ENCODE results near the gene EXD3.
"Not testable (repeated sequence)": the region's sequence is repeated elsewhere in the genome, so short reads cannot be mapped to it uniquely, and the experiment has no call there.

Gene EXD3

DNA sequence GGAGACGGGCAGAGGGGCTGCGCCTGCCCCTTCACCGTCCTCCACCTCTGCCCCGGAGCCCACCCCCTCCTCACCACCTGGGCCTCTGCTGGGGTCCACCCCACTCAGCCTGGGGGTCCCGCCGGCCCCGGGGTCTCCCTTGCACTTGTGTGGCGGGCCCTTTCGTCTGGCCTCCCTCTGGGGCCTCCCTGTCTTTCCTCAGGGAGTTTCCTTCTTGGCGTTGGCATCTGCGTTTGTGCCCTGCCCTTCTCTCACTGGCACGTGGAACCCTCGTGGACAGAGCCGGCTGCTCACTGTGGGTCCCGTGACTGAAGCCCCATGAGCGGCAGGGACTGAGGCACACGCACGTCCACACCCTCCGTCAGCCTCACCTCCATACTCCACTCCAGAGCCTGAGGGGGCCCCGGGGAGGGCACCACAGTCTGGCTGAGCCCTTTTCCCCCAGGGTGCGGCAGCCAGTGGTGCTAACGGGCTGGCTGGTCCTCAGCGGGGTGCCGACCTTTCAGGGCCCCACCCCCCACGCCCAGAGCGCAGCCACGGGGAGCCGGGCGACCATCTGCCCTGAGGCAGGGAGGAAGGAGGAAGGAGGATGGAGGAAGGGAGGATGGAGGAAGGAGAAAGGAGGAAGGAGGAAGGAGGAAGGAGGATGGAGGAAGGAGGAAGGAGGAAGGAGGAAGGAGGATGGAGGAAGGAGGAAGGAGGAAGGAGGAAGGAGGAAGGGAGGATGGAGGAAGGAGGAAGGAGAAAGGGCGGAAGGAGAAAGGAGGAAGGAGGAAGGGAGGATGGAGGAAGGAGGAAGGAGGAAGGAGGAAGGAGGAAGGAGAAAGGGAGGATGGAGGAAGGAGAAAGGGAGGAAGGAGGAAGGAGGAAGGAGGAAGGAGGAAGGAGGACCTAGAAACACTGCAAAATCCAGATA, 67.9 kb downstream of the EXD3 start:
- no peak for DNase-seq

DNA sequence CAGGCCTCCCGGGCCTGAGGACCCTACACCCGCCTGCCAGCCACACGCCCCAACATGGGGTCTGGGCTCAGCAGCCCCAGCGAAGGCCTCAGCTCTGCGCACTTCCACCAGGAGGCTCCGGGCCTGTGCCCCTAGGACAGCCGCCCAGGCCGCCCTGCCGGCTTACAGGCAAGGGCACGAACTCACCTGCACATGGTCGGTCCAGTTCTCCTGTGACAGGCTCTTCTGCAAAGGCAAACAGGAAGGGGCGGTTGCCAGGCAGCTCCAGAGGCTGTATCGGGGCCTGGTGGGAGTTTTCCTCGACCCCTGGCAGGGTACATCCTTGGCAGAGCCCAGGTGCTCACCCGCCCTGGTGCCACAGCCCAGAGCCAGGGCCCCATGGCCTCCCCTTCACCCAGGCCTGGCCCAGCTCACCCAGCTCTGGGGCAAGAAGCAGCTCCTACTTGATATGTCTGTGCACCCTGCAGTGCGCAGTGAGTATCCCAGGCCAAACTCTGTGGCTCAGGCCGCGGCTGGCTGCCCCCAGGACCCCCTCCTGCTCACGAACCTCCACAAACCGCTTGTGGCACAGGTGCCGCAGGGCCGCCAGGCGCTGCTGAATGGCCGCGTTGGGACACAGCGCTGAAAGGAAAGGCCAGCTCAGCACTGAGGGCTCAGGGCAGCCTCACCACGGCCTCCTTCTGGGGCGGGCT, 68.7 kb downstream of the EXD3 start:
- DNase-seq: no peak

DNA sequence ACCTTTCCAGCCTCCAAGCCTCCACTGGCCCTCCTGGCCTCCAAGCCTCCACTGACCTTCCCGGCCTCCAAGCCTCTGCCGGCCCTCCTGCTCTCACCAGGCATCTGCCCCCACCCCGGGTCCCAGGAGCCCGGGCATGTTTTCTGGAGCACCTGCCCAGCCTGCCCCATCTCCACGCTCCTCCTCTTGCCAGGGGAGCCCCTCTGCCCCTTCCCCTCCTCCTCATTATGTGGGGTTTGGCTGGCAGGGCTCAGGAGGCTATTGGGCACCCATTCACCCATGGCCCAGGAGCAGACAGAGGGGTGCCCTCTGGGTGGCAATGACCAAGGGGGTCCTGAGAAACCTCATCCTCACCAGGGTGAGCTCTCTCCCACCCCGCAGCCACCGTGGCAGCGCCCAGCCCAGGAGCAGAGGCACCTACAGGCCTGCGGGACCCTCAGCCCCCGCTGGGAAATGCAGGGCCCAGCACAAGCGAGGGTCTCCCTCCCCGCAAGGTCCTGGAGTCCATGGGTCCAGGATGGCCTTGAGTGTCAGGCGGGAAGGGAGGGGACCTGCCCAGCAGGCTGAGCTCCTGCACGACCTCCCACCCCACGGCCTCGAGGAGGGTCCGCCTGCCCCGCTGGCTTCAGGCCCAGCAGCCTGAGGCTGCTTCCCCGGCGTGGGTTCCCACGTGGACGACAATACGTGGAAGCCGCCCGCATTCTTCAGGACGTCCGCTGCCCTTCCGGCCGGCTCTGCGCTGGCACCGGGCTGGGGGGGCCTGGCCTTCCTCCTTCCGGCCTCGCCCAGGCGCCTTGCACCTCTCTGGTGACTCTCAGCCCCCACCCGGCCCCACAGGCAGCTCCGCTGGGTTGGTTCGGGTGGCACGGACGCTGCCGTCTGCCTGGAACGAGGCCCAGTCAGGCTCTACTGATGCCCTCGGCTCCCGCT, 69.5 kb downstream of the EXD3 start:
- DNase-seq: no peak

DNA sequence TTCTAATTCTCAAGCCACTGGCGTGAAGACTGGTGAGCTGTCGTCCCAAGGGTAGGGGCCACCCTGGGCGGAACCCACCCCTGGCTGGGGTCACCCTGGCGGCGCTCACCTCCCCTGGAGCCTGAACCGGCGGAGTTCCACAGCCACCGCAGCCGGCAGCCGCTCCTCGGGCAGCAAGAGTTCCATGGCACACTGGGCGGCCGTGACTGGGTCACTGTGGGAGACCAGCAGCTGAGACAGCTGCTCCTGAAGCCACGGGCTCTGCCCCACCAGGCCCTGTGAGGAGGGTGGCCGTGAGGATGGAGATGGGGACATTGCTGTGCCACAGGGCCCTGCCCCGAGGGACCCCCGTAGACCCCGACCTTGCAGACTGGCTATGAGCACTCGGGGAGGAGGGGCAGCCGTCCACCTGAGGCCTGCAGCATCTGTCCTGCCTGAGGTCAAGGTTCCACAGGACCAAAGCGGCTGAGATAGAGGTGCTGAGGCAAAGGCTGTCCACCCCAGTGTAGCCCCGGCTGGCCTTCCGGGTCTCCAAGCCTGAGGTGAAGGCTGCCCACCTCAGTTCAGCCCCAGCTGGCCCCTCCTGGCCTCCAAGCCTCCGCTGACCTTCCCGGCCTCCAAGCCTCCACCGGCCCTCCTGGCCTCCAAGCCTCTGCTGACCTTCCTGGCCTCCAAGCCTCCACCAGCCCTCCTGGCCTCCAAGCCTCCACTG, 70.3 kb downstream of the EXD3 start:
- no peak for DNase-seq

DNA sequence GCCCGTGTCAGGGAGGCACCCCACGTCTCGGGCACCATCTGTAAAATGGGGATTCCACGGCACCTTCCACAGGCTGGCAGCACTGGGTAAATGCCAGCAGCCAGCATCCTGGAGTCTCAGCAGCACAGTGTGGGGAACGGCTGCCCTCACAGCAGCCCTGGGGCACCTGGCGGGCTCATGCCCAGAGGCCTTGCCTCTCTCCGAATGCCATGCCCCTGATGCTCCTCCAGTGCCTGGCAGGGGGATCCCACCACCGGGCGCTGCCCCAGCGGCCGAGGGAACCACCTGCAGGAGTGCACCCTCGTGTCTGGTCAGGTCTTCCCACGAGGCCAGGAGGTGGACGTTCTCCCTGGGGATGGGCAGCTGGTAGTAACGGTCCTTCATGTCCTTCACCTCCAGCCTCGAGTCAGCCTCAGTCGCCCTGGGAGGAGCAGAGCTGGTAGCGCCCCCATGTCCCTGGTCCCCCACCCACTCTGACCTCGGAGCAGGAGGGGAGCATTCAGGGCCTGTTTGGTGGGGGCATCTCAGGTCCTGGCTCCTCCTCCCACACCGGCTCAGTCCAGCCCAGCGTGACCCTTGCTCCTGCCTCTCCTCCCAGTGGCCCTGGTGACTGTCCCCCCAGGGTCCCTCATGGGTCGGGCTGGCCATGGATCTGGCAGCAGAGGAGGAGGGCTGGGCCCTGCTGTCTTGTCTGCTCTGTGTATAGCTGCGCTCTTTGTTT, 71.0 kb downstream of the EXD3 start:
- no peak for DNase-seq

DNA sequence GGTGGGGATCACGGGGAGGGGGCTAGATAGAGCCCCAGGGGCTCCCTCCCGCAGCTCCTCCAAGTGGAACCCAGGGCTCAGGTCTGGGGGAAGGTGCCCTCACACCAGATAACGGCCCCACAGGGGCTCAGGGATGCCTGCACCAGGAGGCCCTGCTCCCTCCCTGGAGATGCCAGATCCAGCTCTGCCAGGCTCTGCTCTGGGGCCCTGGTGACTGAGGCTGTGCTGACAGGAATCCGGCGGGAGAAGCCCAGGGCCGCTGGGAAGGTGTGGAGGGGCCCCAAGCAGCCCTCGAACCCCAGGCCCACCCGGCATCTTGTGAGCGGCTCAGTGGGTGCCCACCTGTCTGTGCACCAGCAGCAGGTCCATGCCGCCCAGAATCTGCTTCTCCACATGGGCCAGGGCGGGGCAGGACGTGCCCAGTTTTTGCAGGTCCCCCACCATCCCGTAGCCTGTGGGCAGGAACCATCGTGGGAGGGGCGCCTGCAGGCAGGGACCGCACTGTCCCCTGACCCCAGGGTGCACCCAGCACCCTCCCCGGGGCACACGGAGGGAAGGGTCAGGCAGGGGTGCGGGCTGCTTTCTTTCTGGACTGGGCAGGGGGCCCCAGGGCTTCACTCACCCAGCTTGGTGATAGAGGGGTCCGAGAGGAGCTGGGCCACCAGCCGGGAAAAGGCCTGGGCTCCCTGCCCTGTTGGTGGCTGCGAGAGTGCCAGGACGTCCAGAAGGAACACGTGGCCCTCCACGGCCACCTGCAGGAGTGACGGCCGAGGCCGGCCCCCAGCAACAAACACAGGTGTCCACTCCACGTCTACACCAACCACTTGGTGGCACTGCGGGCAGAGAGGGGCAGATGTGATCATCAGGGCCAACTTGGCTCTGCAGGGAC, 72.0 kb downstream of the EXD3 start:
- DNase-seq: peak; percentile 12

DNA sequence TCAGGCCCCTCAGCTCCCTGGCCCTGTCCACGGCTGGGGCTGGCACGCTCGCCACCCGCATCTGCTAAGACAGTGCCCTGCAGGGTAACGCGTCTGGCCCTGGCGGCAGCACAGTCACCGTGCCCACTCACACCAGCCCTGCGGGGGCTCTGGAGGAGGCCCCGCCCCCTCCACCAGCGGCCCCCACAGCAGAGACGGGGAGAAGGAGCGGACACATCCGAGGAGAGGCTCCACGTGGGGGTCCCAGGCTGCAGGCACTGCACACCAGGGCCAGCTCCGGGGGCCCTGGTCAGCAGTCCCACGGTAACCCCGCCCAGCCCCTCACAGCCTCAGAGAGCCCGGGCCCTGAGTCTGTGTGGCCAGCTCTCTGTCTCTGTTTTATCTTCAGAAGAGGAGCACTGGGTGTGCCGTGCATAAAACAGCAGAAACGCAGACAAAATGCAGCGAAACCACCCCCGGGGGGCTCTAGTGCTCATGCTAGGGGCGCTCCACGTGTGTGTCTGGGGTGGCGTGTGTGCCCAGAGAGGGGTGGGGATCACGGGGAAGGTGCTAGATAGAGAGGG, 73.4 kb downstream of the EXD3 start:
- no peak for DNase-seq

DNA sequence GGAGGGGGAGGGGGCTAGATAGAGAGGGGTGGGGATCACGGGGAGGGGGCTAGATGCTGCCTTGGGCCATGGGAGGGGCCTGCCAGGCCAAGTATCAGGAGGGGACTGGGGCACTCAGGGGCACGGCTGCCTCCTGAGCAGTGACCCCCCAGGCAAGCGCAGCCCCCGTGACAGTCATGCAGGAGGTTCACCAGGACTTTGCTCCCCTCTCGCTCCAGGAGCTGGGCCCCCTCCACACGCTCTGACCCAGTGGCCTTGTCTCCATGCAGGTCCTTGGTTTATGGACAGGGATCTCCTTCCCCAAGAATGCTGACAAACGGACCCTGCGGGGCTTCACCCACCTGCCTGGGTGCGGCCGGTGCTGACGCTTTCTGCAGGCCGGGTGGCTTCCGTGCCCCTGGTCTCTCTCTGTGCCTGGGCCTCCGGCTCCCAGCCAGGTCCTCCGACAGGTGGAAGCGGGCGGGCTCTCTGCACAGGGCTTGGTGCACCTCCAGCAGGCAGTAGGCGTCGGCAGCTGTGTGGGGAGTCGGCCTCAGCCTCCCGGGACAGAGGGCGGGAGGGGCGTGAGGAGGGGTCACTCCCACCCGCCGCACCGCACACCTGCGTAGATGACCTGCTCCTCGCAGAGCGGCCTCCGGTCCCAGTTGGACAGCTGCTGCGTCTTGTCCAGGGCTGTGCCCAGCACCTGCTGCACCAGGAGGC, 74.0 kb downstream of the EXD3 start:
- DNase-seq: no peak

DNA sequence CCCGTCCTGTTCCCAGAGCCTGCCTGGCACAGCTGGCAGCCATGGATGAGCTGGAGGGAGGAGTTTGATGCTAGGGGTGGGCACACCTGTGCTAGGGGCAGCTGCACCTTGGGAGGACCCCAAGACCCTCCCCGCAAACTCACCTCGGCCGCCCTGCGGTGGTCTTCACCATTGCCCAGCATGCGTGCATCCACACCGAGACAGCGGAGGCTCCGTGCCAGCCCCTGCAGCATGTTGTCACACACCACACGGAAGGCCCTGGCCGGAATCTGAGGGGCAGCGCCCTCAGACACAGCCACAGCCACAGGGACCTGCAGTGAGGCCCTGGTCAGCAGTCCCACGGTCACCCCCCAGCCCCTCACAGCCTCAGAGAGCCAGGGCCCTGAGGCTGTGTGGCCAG, 75.0 kb downstream of the EXD3 start:
- no peak for DNase-seq

DNA sequence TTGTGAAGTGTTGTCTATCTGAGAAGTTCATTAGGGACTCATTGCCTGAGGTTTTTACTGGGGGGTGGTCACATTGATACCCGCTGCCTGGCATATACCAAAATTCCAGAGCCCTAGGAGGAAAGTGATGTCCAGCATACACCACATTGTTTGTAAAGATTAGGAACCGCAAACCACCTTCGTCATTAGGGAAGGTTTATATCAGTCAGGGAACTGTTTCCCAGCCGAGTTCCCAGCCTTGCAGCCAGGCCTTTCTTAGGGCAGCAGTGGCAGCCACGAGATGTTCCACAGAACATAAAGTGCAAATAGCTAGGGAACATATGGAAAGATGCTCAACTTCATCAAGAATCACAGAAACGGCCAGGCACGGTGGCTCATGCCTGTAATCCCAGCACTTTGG, 80.5 kb downstream of the EXD3 start:
- DNase-seq: no peak

DNA sequence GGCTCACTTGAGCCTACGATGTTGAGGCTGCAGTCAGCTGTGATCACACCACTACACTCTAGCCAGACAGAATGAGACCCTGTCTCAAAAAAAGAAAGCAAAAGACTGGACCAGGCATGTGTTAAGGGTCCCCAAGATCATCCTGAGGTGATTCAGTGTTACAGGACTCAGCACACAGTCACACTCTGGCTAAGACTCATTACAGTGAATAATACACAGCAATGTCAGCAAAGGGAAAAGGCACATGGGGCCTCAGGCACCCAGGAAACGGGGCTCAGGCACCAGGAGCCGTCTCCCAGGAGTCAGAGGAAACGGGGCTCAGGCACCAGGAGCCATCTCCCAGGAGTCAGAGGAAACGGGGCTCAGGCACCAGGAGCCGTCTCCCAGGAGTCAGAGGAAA, 81.7 kb downstream of the EXD3 start:
- no peak for DNase-seq

DNA sequence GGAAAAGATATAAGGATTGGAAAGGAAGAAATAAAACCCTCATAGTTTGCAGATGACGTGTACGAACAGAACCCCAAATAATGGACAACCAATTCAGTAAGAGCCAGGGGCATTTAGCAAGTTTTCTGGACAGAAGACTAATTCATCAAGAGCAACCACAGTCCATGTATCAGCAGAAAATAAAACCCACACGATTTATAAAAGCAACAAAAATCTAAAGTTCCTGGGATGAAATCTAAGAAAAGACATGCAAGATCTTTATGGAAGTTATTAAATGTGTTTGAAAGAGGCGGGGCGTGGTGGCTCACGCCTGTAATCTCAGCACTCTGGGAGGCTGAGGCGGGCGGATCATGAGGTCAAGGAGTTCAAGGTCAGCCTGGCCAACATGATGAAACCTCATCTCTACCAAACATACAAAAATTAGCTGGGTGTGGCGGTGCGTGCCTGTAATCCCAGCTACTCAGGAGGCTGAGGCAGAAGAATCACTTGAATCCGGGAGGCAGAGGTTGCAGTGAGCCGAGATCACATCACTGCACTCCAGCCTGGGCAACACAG, 83.0 kb downstream of the EXD3 start:
- DNase-seq: not testable (repeated sequence)

DNA sequence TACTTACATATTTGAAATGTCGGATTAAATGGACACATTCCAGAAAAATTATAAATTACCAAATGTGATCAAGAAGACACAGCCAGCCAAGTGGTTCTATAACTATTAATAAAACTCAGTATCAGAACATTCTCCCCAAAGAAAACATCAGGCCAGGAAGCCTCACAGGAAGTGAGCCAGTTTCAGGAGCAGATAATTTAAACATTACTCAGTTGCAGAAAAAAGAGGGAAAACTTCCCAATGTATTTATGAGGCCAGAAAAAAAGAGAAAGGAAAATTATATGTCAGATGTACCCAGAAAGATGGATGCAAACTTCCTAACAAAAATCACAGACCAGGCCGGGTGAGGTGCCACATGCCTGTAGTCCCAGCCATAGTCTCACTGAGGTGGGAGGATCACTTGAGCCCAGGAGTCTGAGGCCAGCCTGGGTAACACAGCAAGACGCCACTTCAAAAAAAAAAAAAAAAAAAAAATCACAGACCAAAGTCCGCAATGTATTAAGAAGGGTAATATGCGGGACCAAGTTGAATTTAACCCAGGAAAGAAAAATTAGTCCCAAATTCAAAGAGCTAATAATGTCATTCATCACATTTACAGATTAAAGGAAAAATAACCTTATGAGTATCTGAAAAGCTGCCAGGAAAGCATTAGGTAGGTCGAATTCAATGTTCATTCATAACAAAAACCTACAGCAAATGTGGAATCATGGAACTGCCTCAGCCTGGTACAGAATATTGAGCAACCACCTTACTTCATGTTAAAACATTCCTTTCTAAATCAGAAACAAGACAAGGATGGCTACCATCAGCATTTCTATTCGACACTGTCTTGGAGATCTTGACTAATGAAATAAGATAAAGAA, 83.7 kb downstream of the EXD3 start:
- no peak for DNase-seq

DNA sequence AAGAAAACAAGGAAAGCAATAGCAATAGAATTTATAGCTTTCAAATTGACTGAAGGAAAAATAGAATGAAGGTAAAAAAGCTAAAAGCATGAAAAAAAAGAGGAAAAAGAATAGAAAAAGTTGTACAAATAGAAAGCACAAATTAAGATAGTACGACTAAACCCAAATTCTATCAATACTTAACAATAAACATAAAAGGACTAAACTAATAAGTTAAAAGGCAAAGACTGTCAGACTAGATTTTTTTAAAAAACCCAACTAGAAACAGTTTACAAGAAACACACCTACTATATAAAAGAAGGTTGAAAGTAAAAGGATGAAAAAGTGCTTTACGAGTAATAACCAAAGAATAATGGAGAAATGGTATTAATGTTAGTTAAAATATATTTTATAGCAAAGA, 86.2 kb downstream of the EXD3 start:
- no peak for DNase-seq

DNA sequence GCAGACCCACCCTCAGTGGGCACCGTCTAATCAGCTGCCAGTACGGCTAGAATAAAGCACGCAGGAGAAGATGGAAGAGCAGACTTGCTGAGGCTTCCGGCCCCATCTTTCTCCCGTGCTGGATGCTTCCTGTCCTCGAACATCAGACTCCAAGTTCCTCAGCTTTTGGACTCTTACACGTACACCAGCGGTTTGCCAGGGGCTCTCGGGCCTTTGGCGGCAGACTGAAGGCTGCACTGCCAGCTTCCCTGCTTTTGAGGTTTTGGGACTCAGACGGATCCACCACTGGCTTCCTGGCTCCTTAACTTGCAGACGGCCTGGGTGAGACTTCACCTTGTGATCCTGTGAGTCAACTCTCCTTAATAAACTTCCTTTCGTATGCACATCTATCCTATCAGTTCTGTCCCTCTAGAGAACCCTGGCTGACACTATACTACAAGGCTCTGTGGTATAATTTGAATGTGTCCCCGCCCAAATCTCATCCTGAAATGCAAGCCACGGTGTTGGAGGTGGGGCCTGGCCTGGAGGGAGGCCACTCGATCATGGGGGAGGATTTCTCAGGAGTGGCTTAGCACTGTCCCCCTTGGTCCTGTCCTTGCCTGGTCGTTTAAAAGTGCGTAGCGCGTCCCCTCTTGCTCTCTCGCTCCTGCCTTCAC, 89.8 kb downstream of the EXD3 start:
- no peak for DNase-seq

DNA sequence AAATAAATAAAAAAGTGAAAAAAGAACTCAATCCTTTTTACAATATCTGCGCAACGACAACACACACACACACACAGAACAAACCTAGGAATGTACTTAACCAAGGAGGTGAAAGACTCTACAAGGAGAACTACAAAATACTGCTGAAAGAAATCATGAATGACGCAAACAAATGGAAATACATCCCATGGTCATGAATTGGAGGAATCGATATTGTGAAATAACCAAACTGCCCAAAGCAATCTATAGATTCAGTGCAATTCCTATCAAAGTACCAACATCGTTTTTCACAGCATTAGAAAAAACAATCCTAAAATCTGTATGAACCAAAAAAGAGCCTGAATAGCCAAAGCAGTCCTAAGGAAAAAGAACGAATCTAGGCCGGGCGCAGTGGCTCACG, 91.0 kb downstream of the EXD3 start:
- no peak for DNase-seq

DNA sequence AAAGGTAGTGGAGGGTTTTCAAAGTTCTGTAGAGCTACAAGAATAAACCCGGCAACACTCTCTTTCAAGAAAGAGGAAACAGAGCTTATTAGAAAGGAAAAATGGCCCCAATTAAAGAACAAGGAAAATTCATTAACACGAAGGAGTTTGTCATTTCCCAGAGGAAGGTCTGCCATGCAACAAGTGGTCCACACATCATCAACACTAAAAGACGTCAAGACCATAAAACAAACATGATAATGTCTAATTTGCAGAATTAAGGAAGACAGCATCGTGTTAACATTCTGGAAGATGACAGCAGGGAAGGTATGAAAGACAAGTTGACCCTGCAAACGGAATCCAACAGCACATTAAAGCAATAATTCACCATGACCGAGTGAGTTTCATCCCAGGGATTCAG, 92.3 kb downstream of the EXD3 start:
- DNase-seq: no peak

DNA sequence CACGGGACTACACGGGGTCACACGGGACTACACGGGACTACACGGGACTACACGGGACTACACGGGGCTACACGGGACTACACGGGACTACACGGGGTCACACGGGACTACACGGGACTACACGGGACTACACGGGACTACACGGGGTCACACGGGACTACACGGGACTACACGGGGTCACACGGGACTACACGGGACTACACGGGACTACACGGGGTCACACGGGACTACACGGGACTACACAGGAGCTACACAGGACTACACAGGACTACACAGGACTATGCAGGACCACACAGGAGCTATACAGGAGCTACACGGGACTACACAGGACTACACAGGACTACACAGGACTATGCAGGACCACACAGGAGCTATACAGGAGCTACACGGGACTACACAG, 93.4 kb downstream of the EXD3 start:
- DNase-seq: not testable (repeated sequence)
